Esophagus muscularis mucosa (tissue), 4 donors: ENCODE results near the gene SLC2A2. TPM values are rescaled to one million over a fixed set of nuclear protein-coding genes. Genes with fewer than 3 reads are reported as not detected.

ENCODE experiments used
- DNase-seq: peaks from one replicate; pipeline ENCODE4 v3.0.0-alpha.2; 2017; ENCODE audit errors: extremely low spot score
- H3K27ac ChIP-seq, 4 donors: fragments of 200-600 bp; sonication (generic); replicated peaks in 1 of 4; 1 replicate in 3 of 4; 2 replicates in 1 of 4; pipeline ENCODE4 v1.5.1; 2016 to 2019; ENCODE audit warnings: mild to moderate bottlenecking in 1 of 4
- H3K27me3 ChIP-seq, 4 donors: fragments of 200-600 bp; sonication (generic); one replicate each; pipeline versions ENCODE4 v1.5.1 to v1.6.0; 2016 to 2019
- H3K36me3 ChIP-seq, 4 donors: fragments of 200-600 bp; sonication (generic); one replicate each; pipeline ENCODE4 v1.5.1; 2016 to 2019
- H3K4me1 ChIP-seq, 4 donors: fragments of 200-600 bp; sonication (generic); one replicate each; pipeline ENCODE4 v1.5.1; 2016 to 2019
- H3K4me3 ChIP-seq, 4 donors: fragments of 200-600 bp; sonication (generic); 1 replicate in 2 of 4; 2 replicates in 2 of 4; pipeline ENCODE4 v1.5.1; 2016 to 2019; ENCODE audit warnings: mild to moderate bottlenecking in 4 of 4, moderate library complexity in 1 of 4
- H3K9me3 ChIP-seq, 4 donors: fragments of 200-600 bp; sonication (generic); 1 replicate in 3 of 4; 2 replicates in 1 of 4; pipeline ENCODE4 v1.5.1; 2016 to 2019
- EP300 ChIP-seq: sonication (generic); formaldehyde crosslinking; IDR thresholded peaks from one replicate; pipeline ENCODE4 v1.6.1; 2017; ENCODE audit warnings: antibody characterized with exemption
- POLR2A ChIP-seq: fragments of 450-650 bp; IDR thresholded peaks from one replicate; pipeline ENCODE4 v1.6.1; 2017; ENCODE audit warnings: antibody characterized with exemption, moderate library complexity, mild to moderate bottlenecking, low read depth
- POLR2AphosphoS5 ChIP-seq, 2 donors: sonication (generic); formaldehyde crosslinking; IDR thresholded peaks; one replicate each; pipeline ENCODE4 v1.6.1; 2017; ENCODE audit warnings: antibody characterized with exemption in 2 of 2
- WGBS: methylation state at CpG from one replicate; pipeline ENCODE4 v1.1.5; 2018; 5-methylcytosine and 5-hydroxymethylcytosine counted together
- intact Hi-C: fragments of 100-400 bp; cut with DNase I; formaldehyde crosslinking; loops from one replicate; pipeline ENCODE4 v1.15.1; 2023
- total RNA-seq, 4 donors: library from RNA; depleted of rRNA; stranded (reverse); fragments of >200 nt; gene quantifications; one replicate each; pipeline versions ENCODE4 v1.1.0 to v1.2.1, GENCODE V29; 2016
- TF ChIP-seq, protein P1 (sequence below), 3 experiments: fragments of 200-600 bp in 2 of 3; fragments of 450-650 bp in 1 of 3; sonication (generic) in 2 of 3; IDR thresholded peaks; one replicate each; pipeline ENCODE4 v1.5.1; 2017 to 2019; ENCODE audit warnings: antibody characterized with exemption in 3 of 3, mild to moderate bottlenecking in 2 of 3, moderate library complexity in 1 of 3

The SLC2A2 gene
- total RNA-seq, 4 donors from 2014 or later, result not detected

- intact Hi-C loops, result loop anchor here (10.0 kb wide), 1 partner anchor 400 kb away; the partner anchor contains the start of gene TNIK
- TF ChIP-seq EP300, result no peak
- TF ChIP-seq, protein P1, sequence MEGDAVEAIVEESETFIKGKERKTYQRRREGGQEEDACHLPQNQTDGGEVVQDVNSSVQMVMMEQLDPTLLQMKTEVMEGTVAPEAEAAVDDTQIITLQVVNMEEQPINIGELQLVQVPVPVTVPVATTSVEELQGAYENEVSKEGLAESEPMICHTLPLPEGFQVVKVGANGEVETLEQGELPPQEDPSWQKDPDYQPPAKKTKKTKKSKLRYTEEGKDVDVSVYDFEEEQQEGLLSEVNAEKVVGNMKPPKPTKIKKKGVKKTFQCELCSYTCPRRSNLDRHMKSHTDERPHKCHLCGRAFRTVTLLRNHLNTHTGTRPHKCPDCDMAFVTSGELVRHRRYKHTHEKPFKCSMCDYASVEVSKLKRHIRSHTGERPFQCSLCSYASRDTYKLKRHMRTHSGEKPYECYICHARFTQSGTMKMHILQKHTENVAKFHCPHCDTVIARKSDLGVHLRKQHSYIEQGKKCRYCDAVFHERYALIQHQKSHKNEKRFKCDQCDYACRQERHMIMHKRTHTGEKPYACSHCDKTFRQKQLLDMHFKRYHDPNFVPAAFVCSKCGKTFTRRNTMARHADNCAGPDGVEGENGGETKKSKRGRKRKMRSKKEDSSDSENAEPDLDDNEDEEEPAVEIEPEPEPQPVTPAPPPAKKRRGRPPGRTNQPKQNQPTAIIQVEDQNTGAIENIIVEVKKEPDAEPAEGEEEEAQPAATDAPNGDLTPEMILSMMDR (IDR thresholded peaks at IDR 0.05), result no peak
- TF ChIP-seq POLR2A, result no peak
- TF ChIP-seq POLR2AphosphoS5 (IDR thresholded peaks at IDR 0.05), result no peak
- WGBS, result 89% methylated on average over 2 of the region's 2 CpGs
- H3K27me3 ChIP-seq, result no peaks in the 10 kb centered on the region
- peaks cover 0 to 53% (median 1%) of the 10 kb centered on the region in 4 donors for H3K36me3 ChIP-seq
- no peak overlapping the region for H3K4me3 ChIP-seq
- no peak for DNase-seq
- H3K4me1 ChIP-seq, result no peaks in the 10 kb centered on the region
- H3K27ac ChIP-seq, result no peak overlapping the region
- H3K9me3 ChIP-seq, result no peaks in the 10 kb centered on the region
These were observed 37.9 kb upstream of the SLC2A2 start for GRCh38 chr3:171064461-171064860.

DNA sequence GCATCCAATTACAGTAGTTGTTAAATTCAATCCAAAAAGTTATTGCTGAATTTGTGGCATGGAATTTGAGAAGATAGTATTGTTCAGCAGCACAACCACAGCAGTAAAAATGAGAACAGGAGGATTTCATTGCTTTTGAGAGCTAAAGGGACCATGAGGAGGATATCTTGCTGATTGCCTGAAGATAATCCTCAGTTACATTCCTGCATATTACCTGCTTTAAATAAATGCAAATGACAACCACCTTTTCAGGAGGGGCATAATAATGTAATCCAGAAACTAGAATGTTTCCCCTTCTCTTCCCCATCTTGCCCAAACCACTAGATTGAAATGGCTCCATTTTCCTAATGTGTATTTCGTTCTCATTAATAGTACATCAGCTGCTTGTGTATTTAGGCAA lies 35.2 kb upstream of the SLC2A2 start:
- TF ChIP-seq POLR2AphosphoS5 (IDR thresholded peaks at IDR 0.05) (no peak), EP300 (no peak)
- TF ChIP-seq, protein P1 (IDR thresholded peaks at IDR 0.05), result no peak
- H3K9me3 ChIP-seq, result no peaks in the 10 kb centered on the region
- H3K4me1 ChIP-seq, result peaks cover 0 to 6% (median 0%) of the 10 kb centered on the region in 4 donors
- H3K36me3 ChIP-seq, result peaks cover 0 to 29% (median 1%) of the 10 kb centered on the region in 4 donors
- DNase-seq, result no peak
- intact Hi-C loops, result loop anchor here (10.0 kb wide), 1 partner anchor 403 kb away; the partner anchor contains the start of gene TNIK
- no peak overlapping the region for H3K4me3 ChIP-seq
- no peak overlapping the region for H3K27ac ChIP-seq
- WGBS, result 100% methylated on average over 1 of the region's 1 CpG
- H3K27me3 ChIP-seq, result no peaks in the 10 kb centered on the region

DNA sequence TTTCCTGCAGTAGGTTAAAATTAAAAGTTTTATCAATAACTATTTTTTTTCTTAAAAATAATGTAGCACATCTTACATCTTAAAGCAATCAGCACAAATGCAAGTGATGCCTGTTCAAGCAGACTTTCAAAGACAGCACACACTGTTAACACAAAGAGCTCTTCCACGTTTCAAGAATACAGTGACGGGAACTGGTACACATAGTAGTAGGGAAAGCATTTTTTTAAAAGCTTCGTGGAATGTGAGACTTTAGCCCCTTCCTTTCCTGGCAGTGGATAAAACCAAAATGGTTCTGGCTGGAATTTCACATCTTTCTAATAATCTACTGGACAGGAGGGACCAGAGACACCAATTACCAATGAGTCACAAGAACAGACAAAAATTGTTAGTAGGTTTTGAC lies 33.5 kb upstream of the SLC2A2 start:
- H3K9me3 ChIP-seq, result no peaks in the 10 kb centered on the region
- TF ChIP-seq, protein P1 (IDR thresholded peaks at IDR 0.05), result no peak
- no peak for TF ChIP-seq EP300
- no peak for TF ChIP-seq POLR2AphosphoS5 (IDR thresholded peaks at IDR 0.05)
- TF ChIP-seq POLR2A, result no peak
- DNase-seq, result no peak
- 79% methylated on average over 3 of the region's 3 CpGs for WGBS
- H3K27ac ChIP-seq, result no peak overlapping the region
- intact Hi-C loops, result loop anchor here (10.0 kb wide), 1 partner anchor 405 kb away; the partner anchor contains the start of gene TNIK
- H3K27me3 ChIP-seq, result no peaks in the 10 kb centered on the region
- peaks cover 0 to 6% (median 0%) of the 10 kb centered on the region in 4 donors for H3K4me1 ChIP-seq
- H3K36me3 ChIP-seq, result peaks cover 0 to 11% (median 1%) of the 10 kb centered on the region in 4 donors
- H3K4me3 ChIP-seq, result no peak overlapping the region

GRCh38 chr3:171058873-171059603 lies 32.5 kb upstream of the SLC2A2 start:
- no peaks in the 10 kb centered on the region for H3K27me3 ChIP-seq
- no peak for DNase-seq
- H3K9me3 ChIP-seq, result no peaks in the 10 kb centered on the region
- H3K36me3 ChIP-seq, result peaks cover 0 to 6% (median 1%) of the 10 kb centered on the region in 4 donors
- TF ChIP-seq POLR2AphosphoS5 (IDR thresholded peaks at IDR 0.05) (no peak), POLR2A (no peak)
- peaks cover 0 to 6% (median 0%) of the 10 kb centered on the region in 4 donors for H3K4me1 ChIP-seq
- H3K4me3 ChIP-seq, result no peak overlapping the region
- no peak overlapping the region for H3K27ac ChIP-seq
- intact Hi-C loops, result no loop called here

GRCh38 chr3:171058058-171058457 lies 31.5 kb upstream of the SLC2A2 start:
- Histone ChIP-seq H3K9me3 (no peaks in the 10 kb centered on the region), H3K4me1 (peaks cover 0 to 6% (median 0%) of the 10 kb centered on the region in 4 donors), H3K27me3 (no peaks in the 10 kb centered on the region), H3K27ac (no peak overlapping the region), H3K4me3 (no peak overlapping the region), H3K36me3 (peaks cover 0 to 2% (median 0%) of the 10 kb centered on the region in 4 donors)
- 78% methylated on average over 1 of the region's 1 CpG for WGBS
- intact Hi-C loops, result no loop called here
- DNase-seq, result no peak
- TF ChIP-seq EP300, result no peak
- TF ChIP-seq, protein P1 (IDR thresholded peaks at IDR 0.05), result no peak
